Uterus (tissue), 4 donors: ENCODE data around the gene ANKRD31. TPM values are rescaled to one million over a fixed set of nuclear protein-coding genes. Genes with fewer than 3 reads are reported as not detected.

Experiments used
- DNase-seq, 2 donors: peaks; one replicate each; pipeline ENCODE4 v3.0.0-alpha.2; 2019 to 2020
- H3K27ac ChIP-seq, 2 donors: fragments of 200-600 bp; sonication (generic); 1 replicate in 1 of 2; 2 replicates in 1 of 2; pipeline ENCODE4 v1.5.1; 2016 to 2018
- H3K27me3 ChIP-seq, 2 donors: fragments of 200-600 bp; sonication (generic); one replicate each; pipeline ENCODE4 v1.5.1; 2018 to 2019; ENCODE audit warnings: control low read depth in 1 of 2
- H3K36me3 ChIP-seq, 2 donors: fragments of 200-600 bp; sonication (generic); one replicate each; pipeline ENCODE4 v1.5.1; 2019; ENCODE audit warnings: control low read depth in 1 of 2
- H3K4me1 ChIP-seq, 2 donors: fragments of 200-600 bp; sonication (generic); one replicate each; pipeline ENCODE4 v1.5.1; 2018 to 2019; ENCODE audit warnings: control low read depth in 1 of 2
- H3K4me3 ChIP-seq, 2 donors: fragments of 200-600 bp; sonication (generic); 1 replicate in 1 of 2; 2 replicates in 1 of 2; pipeline ENCODE4 v1.5.1; 2018 to 2019; ENCODE audit warnings: mild to moderate bottlenecking in 1 of 2
- H3K9me3 ChIP-seq, 2 donors: fragments of 200-600 bp; sonication (generic); one replicate each; pipeline ENCODE4 v1.5.1; 2019; ENCODE audit warnings: control low read depth in 1 of 2
- CTCF ChIP-seq, 4 experiments: fragments of 200-600 bp in 2 of 4; fragments of 450-650 bp in 2 of 4; sonication (generic) in 2 of 4; IDR thresholded peaks; one replicate each; pipeline ENCODE4 v1.5.1; 2016 to 2019; ENCODE audit warnings: antibody characterized with exemption in 4 of 4, mild to moderate bottlenecking in 2 of 4, moderate library complexity in 1 of 4
- POLR2A ChIP-seq, 2 donors: fragments of 450-650 bp; IDR thresholded peaks; one replicate each; pipeline ENCODE4 v1.6.1; 2016; ENCODE audit warnings: antibody characterized with exemption in 2 of 2, mild to moderate bottlenecking in 1 of 2, moderate library complexity in 1 of 2
- intact Hi-C: fragments of 100-400 bp; cut with DNase I; formaldehyde crosslinking; loops from one replicate; pipeline ENCODE4 v1.15.1; 2023; ENCODE audit warnings: low total_unique reads
- total RNA-seq, 4 donors: library from RNA; depleted of rRNA in 3 of 4; stranded (reverse); fragments of >200 nt in 3 of 4; gene quantifications; one replicate each; pipeline versions ENCODE4 v1.1.0 to v1.2.4, GENCODE V29; 2014 to 2023
- donor health status: DM: yes; HTN: yes; CAD: no.

ANKRD31 gene
- total RNA-seq, result under 1 TPM in 2 of 4 donors, not detected in 2; 0.67 to 0.69 TPM

- H3K9me3 ChIP-seq, result no peaks in the 10 kb centered on the region
- intact Hi-C loops, result loop anchor here (10.0 kb wide), 1 partner anchor 448 kb away; no protein-coding TSS in a partner anchor
- peak within 1 kb of the TSS; percentile 55 to 66 for H3K4me3 ChIP-seq
- no peaks in the 10 kb centered on the region for H3K4me1 ChIP-seq
- H3K36me3 ChIP-seq, result no peaks in the 10 kb centered on the region
- H3K27me3 ChIP-seq, result no peaks in the 10 kb centered on the region
- H3K27ac ChIP-seq, result peak within 1 kb of the TSS; percentile 70 to 76
- DNase-seq, result peak; percentile 80 to 86
- TF ChIP-seq POLR2A (IDR thresholded peaks at IDR 0.05), result peak; percentile 54 to 67
- TF ChIP-seq CTCF (IDR thresholded peaks at IDR 0.05), result peak; percentile 68 to 98 (median 94)
Measured at GRCh38 chr5:75236322-75237316, at the start of gene ANKRD31. Gene ANKRD31 (minus strand): TSS chr5:75236878. CDS start chr5:75236686, 192 bp downstream.

GRCh38 chr5:75286211-75286773 is 49.6 kb upstream of the ANKRD31 start:
- Histone ChIP-seq H3K27me3 (no peaks in the 10 kb centered on the region), H3K27ac (no peak overlapping the region)

GRCh38 chr5:75282581-75282980 is 45.9 kb upstream of the ANKRD31 start:
- Histone ChIP-seq H3K9me3 (no peaks in the 10 kb centered on the region), H3K27me3 (no peaks in the 10 kb centered on the region), H3K27ac (no peak overlapping the region), H3K4me3 (no peak overlapping the region), H3K36me3 (no peaks in the 10 kb centered on the region), H3K4me1 (no peaks in the 10 kb centered on the region)
- TF ChIP-seq CTCF (IDR thresholded peaks at IDR 0.05) (no peak), POLR2A (IDR thresholded peaks at IDR 0.05) (no peak)
- intact Hi-C loops, result no loop called here
- DNase-seq, result no peak

More at GRCh38 chr5:75286211-75286773, 49.6 kb upstream of the ANKRD31 start:
- intact Hi-C loops, result no loop called here
- Histone ChIP-seq H3K36me3 (no peaks in the 10 kb centered on the region), H3K9me3 (no peaks in the 10 kb centered on the region), H3K4me3 (no peak overlapping the region), H3K4me1 (no peaks in the 10 kb centered on the region)
- DNase-seq, result no peak
- no peak for TF ChIP-seq POLR2A (IDR thresholded peaks at IDR 0.05)
- TF ChIP-seq CTCF (IDR thresholded peaks at IDR 0.05), result no peak

- TF ChIP-seq POLR2A (IDR thresholded peaks at IDR 0.05) (no peak), CTCF (IDR thresholded peaks at IDR 0.05) (no peak)
- no peak overlapping the region for H3K4me3 ChIP-seq
- intact Hi-C loops, result no loop called here
- DNase-seq, result no peak
- no peaks in the 10 kb centered on the region for H3K36me3 ChIP-seq
- no peaks in the 10 kb centered on the region for H3K4me1 ChIP-seq
- H3K27me3 ChIP-seq, result no peaks in the 10 kb centered on the region
- no peaks in the 10 kb centered on the region for H3K9me3 ChIP-seq
- H3K27ac ChIP-seq, result no peak overlapping the region
Measured at GRCh38 chr5:75281716-75282465, 45.2 kb upstream of the ANKRD31 start.
